K562 (cell line): ENCODE data around the gene ILK. TPM values are rescaled to one million over a fixed set of nuclear protein-coding genes. Genes with fewer than 3 reads are reported as not detected.

ENCODE experiments used
- ATAC-seq: fragments of 200-7000 bp; cut with Tn5 transposase; 3 replicates; pipeline ENCODE4 v1.9.1; 2020; ENCODE audit warnings: moderate library complexity
- BruUV-seq: library from RNA; stranded (reverse); fragments of 400-500 nt; replicated peaks from 2 replicates; lab custom pipeline; 2021; lab: Mats Ljungman, UMichigan
- CTCF ChIA-PET: fragments of 300-600 bp; formaldehyde crosslinking; extraction: SDS; loops from one replicate; lab custom pipeline; 2021; ENCODE audit warnings: low intra/inter-chr PET ratio; lab: Yijun Ruan, JAX
- POLR2A ChIA-PET: fragments of 300-600, 350-650 bp; sonication (Branson Sonifier 250); formaldehyde crosslinking; extraction: SDS; loops from one replicate; lab custom pipeline; 2021; ENCODE audit warnings: antibody characterized with exemption, inconsistent platforms; lab: Yijun Ruan, JAX
- DNase-seq, 4 experiments: peaks; one replicate each; pipeline versions ENCODE4 v3.0.0 to v3.0.0-alpha.2; 2011 to 2018; ENCODE audit warnings: low spot score in 3 of 4, mixed read lengths in 3 of 4; ENCODE audit errors: extremely low read depth in 1 of 4
- FAIRE-seq: peaks from 2 replicates; lab custom pipeline; 2011; peaks lifted over from hg19 to GRCh38; lab: Jason Lieb, UNC
- H2AFZ ChIP-seq: 2 replicates; pipeline ENCODE4 v1.6.0; 2011; ENCODE audit warnings: low read depth, low read length, control low read depth, inconsistent platforms
- H3K27ac ChIP-seq: fragments of 200-600 bp; 3 replicates; pipeline ENCODE4 v1.8.0; 2011; ENCODE audit warnings: low read depth, mild to moderate bottlenecking, control low read depth, inconsistent platforms, low read length, moderate library complexity, mixed read lengths; ENCODE audit errors: extremely low read depth
- H3K27me3 ChIP-seq, 2 experiments: fragments of 300-600 bp in 1 of 2; 2 replicates in 1 of 2; 3 replicates in 1 of 2; pipeline versions ENCODE4 v1.6.0 to v1.8.0; 2011; ENCODE audit warnings: inconsistent platforms in 2 of 2, low read length in 2 of 2, mild to moderate bottlenecking in 1 of 2, mixed read lengths in 1 of 2, moderate library complexity in 1 of 2; ENCODE audit not compliant: control insufficient read depth in 2 of 2, insufficient read depth in 2 of 2
- H3K36me3 ChIP-seq: fragments of 300-600 bp; 3 replicates; pipeline ENCODE4 v1.8.0; 2011; ENCODE audit warnings: mild to moderate bottlenecking, low read length, inconsistent platforms; ENCODE audit not compliant: control insufficient read depth, insufficient read depth
- H3K4me1 ChIP-seq, 2 experiments: fragments of 200-600 bp in 1 of 2; replicated peaks in 1 of 2; 2 replicates in 1 of 2; 3 replicates in 1 of 2; pipeline versions ENCODE4 v1.5.1 to v1.8.0; 2011; ENCODE audit warnings: inconsistent platforms in 2 of 2, low read length in 2 of 2, mild to moderate bottlenecking in 1 of 2, mixed read lengths in 1 of 2, moderate library complexity in 1 of 2; ENCODE audit not compliant: control insufficient read depth in 2 of 2, insufficient read depth in 2 of 2
- H3K4me2 ChIP-seq: 2 replicates; pipeline ENCODE4 v1.6.1; 2011; ENCODE audit warnings: low read length, control low read depth, inconsistent platforms, mixed read lengths; ENCODE audit not compliant: insufficient read depth
- H3K4me3 ChIP-seq: fragments of 200-600 bp; sonication (generic), shearing (Covaris generic); 2 replicates; pipeline ENCODE4 v1.5.1; 2016; ENCODE audit warnings: control low read depth, inconsistent platforms
- H3K79me2 ChIP-seq: fragments of 200-600 bp; 3 replicates; pipeline ENCODE4 v1.8.0; 2011; ENCODE audit warnings: low read length, inconsistent platforms; ENCODE audit not compliant: control insufficient read depth, insufficient read depth
- H3K9ac ChIP-seq, 2 experiments: 2 replicates each; pipeline versions ENCODE4 v1.6.0 to v1.6.1; 2011; ENCODE audit warnings: low read depth in 2 of 2, low read length in 2 of 2, control low read depth in 1 of 2, inconsistent platforms in 1 of 2, mild to moderate bottlenecking in 1 of 2, mixed read lengths in 1 of 2; ENCODE audit not compliant: insufficient read depth in 1 of 2
- H3K9me1 ChIP-seq: one replicate; pipeline ENCODE4 v1.6.0; 2011; ENCODE audit warnings: inconsistent platforms, mild to moderate bottlenecking, low read length, moderate library complexity; ENCODE audit not compliant: control insufficient read depth, insufficient read depth
- H3K9me3 ChIP-seq: replicated peaks from 2 replicates; pipeline ENCODE4 v1.5.1; 2011; ENCODE audit warnings: low read depth, low read length, inconsistent platforms; ENCODE audit not compliant: control insufficient read depth, insufficient read depth
- H4K20me1 ChIP-seq: replicated peaks from 2 replicates; pipeline ENCODE4 v1.6.1; 2011; ENCODE audit warnings: low read length, inconsistent platforms, mixed read lengths; ENCODE audit not compliant: control insufficient read depth, insufficient read depth
- DPF2 ChIP-seq: fragments of 450-650 bp; IDR thresholded peaks from 2 replicates; pipeline ENCODE4 v1.6.1; 2016
- POLR2G ChIP-seq: fragments of 200-400 bp; formaldehyde crosslinking; IDR thresholded peaks from 2 replicates; pipeline ENCODE4 v1.6.1; 2017; ENCODE audit warnings: low read depth, mild to moderate bottlenecking, antibody characterized with exemption, low read length, moderate library complexity
- ZBTB1 ChIP-seq: sonication (generic); formaldehyde crosslinking; IDR thresholded peaks from 2 replicates; pipeline ENCODE4 v1.8.1; 2023; ENCODE audit warnings: missing genetic modification reagents, low read depth, mild to moderate bottlenecking, borderline replicate concordance
- WGBS: fragments of 100-300 bp; shearing (Covaris generic); methylation state at CpG from one replicate; pipeline ENCODE4 v1.1.6; 2016; ENCODE audit warnings: low coverage, mixed read lengths; ENCODE audit not compliant: insufficient coverage; ENCODE audit errors: missing lambda C conversion rate; 5-methylcytosine and 5-hydroxymethylcytosine counted together
- in situ Hi-C: fragments of 300-500 bp; cut with MboI; formaldehyde crosslinking; loops from 4 replicates; pipeline ENCODE4 v1.15.0; 2018; ENCODE audit warnings: inconsistent platforms, mixed read lengths
- intact Hi-C: fragments of 100-400 bp; cut with micrococcal nuclease; formaldehyde crosslinking; loops from 2 replicates; pipeline ENCODE4 v1.14.2; 2022
- polyA plus RNA-seq, 8 experiments: library from polyadenylated mRNA; depleted of rRNA in 4 of 8; stranded (reverse) in 5 of 8; unstranded in 3 of 8; fragments of >200 nt; fragmentation: Nextera tagmentation in 2 of 8; fragmentation: Illumina TruSeq in 1 of 8; extraction: Ambion mirVana in 2 of 8; extraction: Trizol in 1 of 8; gene quantifications; 2 replicates each; pipeline versions ENCODE4 v1.2.1 to v1.2.3, GENCODE V29; 2011 to 2014; ENCODE audit warnings: inconsistent platforms in 1 of 8, missing spikeins in 1 of 8
- total RNA-seq, 7 experiments: library from RNA; depleted of rRNA in 6 of 7; stranded (reverse); fragments of >200 nt in 6 of 7; fragmentation: Illumina TruSeq in 2 of 7; extraction: Trizol in 2 of 7; gene quantifications; 2 replicates each; pipeline versions ENCODE4 v1.2.1 to v1.2.3, GENCODE V29; 2011 to 2021; ENCODE audit warnings: low replicate concordance in 1 of 7

Gene ILK
- total and polyA plus RNA-seq, 9 of the 15 experiments (the other 6 are each of a cell fraction or from before 2014, with no cell fraction given) = 43.3 to 95.9 (median 58.9) TPM

- no peak overlapping the region for H3K4me2 ChIP-seq
- in situ Hi-C loops (no loop called here), intact Hi-C loops (no loop called here)
- DNase-seq (no peak), FAIRE-seq (no peak)
- ChIA-PET POLR2A (interaction anchor here (0.7 to 1.8 kb wide), 5 partner anchors 12 to 471 kb away, joined by 3 to 8 read pairs (median 3); partner anchors contain the start of gene TAF10), CTCF (no interaction called here)
- no peaks in the 10 kb centered on the region for H4K20me1 ChIP-seq
- H3K79me2 ChIP-seq = no peaks in the 10 kb centered on the region
- H2AFZ ChIP-seq = no peak overlapping the region
- no peak overlapping the region for H3K4me3 ChIP-seq
- H3K36me3 ChIP-seq = peaks cover 3% of the 10 kb centered on the region; the same call in 1 of the 3 replicates
- H3K9me3 ChIP-seq = peaks cover 12% of the 10 kb centered on the region
- H3K4me1 ChIP-seq = peaks cover 0 to 5% of the 10 kb centered on the region in 2 experiments; a peak in 2 of 5 replicates
- H3K9ac ChIP-seq = no peak overlapping the region
- WGBS = 80% methylated on average over 22 of the region's 25 CpGs
- no peak overlapping the region for H3K27ac ChIP-seq
- no peaks in the 10 kb centered on the region for H3K9me1 ChIP-seq
- BruUV-seq = no TSS peak
- H3K27me3 ChIP-seq = no peaks in the 10 kb centered on the region
- TF ChIP-seq DPF2 (no peak), ZBTB1 (CRISPR knock-in tag) (no peak), POLR2G (peak; percentile 48)
- TF ChIP-seq, all 486 proteins: peak for 1
- ATAC-seq = no peak
These were observed 16.9 kb upstream of the ILK start for GRCh38 chr11:6586434-6587359.
